ENCODE data around the gene LCLAT1.

LCLAT1 gene

GRCh38 chr2:30412684-30413570, 34.1 kb upstream of the LCLAT1 start:
- H3K9me3 ChIP-seq (ENCODE audit: control insufficient read depth, insufficient read depth, low read length), result no peaks in the 10 kb centered on the region
- H3K4me1 ChIP-seq (ENCODE audit: insufficient read depth, low read length), result peaks cover 20% of the 10 kb centered on the region
- no peaks in the 10 kb centered on the region for H3K36me3 ChIP-seq (ENCODE audit: insufficient read depth, low read length)
- no peak overlapping the region for H3K9ac ChIP-seq (ENCODE audit: low read depth, low read length)

DNA sequence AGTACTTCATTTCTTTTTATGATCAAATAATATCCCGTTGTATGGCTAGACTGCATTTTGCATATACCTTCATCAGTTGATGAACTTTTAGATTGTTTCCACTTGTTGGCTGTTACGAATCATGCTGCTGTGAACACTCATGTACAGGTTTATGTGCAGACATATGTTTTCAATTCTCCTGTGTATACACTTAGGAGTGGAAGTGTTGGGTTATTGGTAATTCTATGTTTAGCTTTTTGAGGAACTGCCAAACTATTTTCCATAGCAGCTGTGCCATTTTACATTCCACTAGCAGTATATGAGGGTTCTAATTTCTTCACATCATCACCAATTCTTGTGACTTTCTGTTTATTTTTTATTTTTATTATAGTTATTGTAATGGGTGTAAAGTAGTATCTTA, 32.1 kb upstream of the LCLAT1 start:
- Histone ChIP-seq H3K36me3 (ENCODE audit: insufficient read depth, low read length) (no peaks in the 10 kb centered on the region), H3K9ac (ENCODE audit: low read depth, low read length) (no peak overlapping the region), H3K9me3 (ENCODE audit: control insufficient read depth, insufficient read depth, low read length) (no peaks in the 10 kb centered on the region), H3K4me1 (ENCODE audit: insufficient read depth, low read length) (peaks cover 17% of the 10 kb centered on the region)

DNA sequence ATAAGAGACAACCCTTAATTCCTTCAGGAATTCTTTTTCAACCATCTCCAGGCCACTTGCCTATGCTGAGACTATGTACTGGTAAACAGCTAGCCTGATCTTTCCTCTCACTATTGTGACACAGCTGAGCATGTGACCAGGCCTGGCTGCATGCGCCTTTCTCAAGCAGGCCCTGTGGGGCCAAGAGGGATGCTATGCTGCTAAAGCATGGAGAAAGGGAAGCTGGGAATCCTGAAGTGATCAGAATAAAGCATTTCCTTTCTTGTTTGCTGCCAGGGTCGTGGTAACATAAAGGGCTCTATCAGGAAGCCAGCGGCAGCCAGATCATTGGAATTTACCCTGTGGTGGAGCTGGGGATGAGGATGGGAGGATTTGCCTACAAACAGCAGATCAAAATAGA, 29.8 kb upstream of the LCLAT1 start:
- H3K4me1 ChIP-seq (ENCODE audit: insufficient read depth, low read length), result peaks cover 18% of the 10 kb centered on the region
- no peak overlapping the region for H3K9ac ChIP-seq (ENCODE audit: low read depth, low read length)
- no peaks in the 10 kb centered on the region for H3K36me3 ChIP-seq (ENCODE audit: insufficient read depth, low read length)
- no peaks in the 10 kb centered on the region for H3K9me3 ChIP-seq (ENCODE audit: control insufficient read depth, insufficient read depth, low read length)

- H3K9me3 ChIP-seq (ENCODE audit: control insufficient read depth, insufficient read depth, low read length), result no peaks in the 10 kb centered on the region
- H3K4me1 ChIP-seq (ENCODE audit: insufficient read depth, low read length), result peaks cover 22% of the 10 kb centered on the region
- H3K36me3 ChIP-seq (ENCODE audit: insufficient read depth, low read length), result no peaks in the 10 kb centered on the region
- no peak overlapping the region for H3K9ac ChIP-seq (ENCODE audit: low read depth, low read length)
Measured at GRCh38 chr2:30421026-30421603, 25.9 kb upstream of the LCLAT1 start.

- Histone ChIP-seq H3K9me3 (ENCODE audit: control insufficient read depth, insufficient read depth, low read length) (no peaks in the 10 kb centered on the region), H3K36me3 (ENCODE audit: insufficient read depth, low read length) (no peaks in the 10 kb centered on the region), H3K9ac (ENCODE audit: low read depth, low read length) (no peak overlapping the region)
Measured at GRCh38 chr2:30421604-30422443, 25.2 kb upstream of the LCLAT1 start.

GRCh38 chr2:30422444-30423040, 24.5 kb upstream of the LCLAT1 start:
- Histone ChIP-seq H3K36me3 (ENCODE audit: insufficient read depth, low read length) (no peaks in the 10 kb centered on the region), H3K4me1 (ENCODE audit: insufficient read depth, low read length) (peaks cover 17% of the 10 kb centered on the region), H3K9ac (ENCODE audit: low read depth, low read length) (no peak overlapping the region), H3K9me3 (ENCODE audit: control insufficient read depth, insufficient read depth, low read length) (no peaks in the 10 kb centered on the region)

More at GRCh38 chr2:30421604-30422443, 25.2 kb upstream of the LCLAT1 start:
- peaks cover 22% of the 10 kb centered on the region for H3K4me1 ChIP-seq (ENCODE audit: insufficient read depth, low read length)

DNA sequence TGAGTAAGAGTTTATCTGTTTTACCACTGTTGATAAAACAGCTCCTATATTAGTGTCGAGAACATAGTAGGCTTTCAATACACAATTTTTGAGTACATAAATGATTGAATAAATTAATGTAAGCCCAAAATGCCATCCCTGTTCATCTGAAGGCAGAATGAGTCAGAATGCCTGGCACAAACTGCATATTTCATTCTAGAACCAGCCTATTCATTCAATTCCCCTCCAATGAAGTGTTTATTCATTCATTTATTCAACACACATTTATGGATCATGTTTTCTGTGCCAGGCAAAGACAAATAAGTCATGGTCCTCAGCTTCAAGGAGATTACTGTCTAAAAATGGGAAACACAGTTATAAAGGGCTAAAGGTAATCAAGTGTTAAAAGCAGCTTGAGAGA, 22.8 kb upstream of the LCLAT1 start:
- Histone ChIP-seq H3K9ac (ENCODE audit: low read depth, low read length) (no peak overlapping the region), H3K4me1 (ENCODE audit: insufficient read depth, low read length) (peaks cover 17% of the 10 kb centered on the region), H3K9me3 (ENCODE audit: control insufficient read depth, insufficient read depth, low read length) (no peaks in the 10 kb centered on the region), H3K36me3 (ENCODE audit: insufficient read depth, low read length) (no peaks in the 10 kb centered on the region)

- H3K4me1 ChIP-seq (ENCODE audit: insufficient read depth, low read length), result peaks cover 17% of the 10 kb centered on the region
- no peaks in the 10 kb centered on the region for H3K36me3 ChIP-seq (ENCODE audit: insufficient read depth, low read length)
Measured at GRCh38 chr2:30425326-30425725, 21.7 kb upstream of the LCLAT1 start.

GRCh38 chr2:30427606-30428347, 19.3 kb upstream of the LCLAT1 start:
- H3K9me3 ChIP-seq (ENCODE audit: control insufficient read depth, insufficient read depth, low read length), result no peaks in the 10 kb centered on the region
- H3K4me1 ChIP-seq (ENCODE audit: insufficient read depth, low read length), result no peaks in the 10 kb centered on the region
- H3K36me3 ChIP-seq (ENCODE audit: insufficient read depth, low read length), result no peaks in the 10 kb centered on the region
- no peak overlapping the region for H3K9ac ChIP-seq (ENCODE audit: low read depth, low read length)

More at GRCh38 chr2:30425326-30425725, 21.7 kb upstream of the LCLAT1 start:
- no peak overlapping the region for H3K9ac ChIP-seq (ENCODE audit: low read depth, low read length)
- no peaks in the 10 kb centered on the region for H3K9me3 ChIP-seq (ENCODE audit: control insufficient read depth, insufficient read depth, low read length)

DNA sequence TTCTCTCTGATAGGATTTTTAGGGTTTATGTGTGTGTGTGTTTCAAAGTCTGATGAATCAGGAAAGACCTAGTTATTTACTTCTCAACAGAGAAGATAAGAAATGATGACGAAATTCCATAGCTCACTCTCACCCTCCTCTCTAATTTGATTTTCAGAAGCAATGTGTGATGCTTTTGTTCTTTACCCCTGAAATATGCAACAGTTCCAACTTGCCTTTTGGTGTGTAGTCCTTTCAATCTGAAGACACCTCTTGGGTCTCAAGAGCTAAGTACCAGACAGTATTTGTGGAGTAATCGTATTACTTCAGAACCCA, 18.7 kb upstream of the LCLAT1 start:
- Histone ChIP-seq H3K36me3 (ENCODE audit: insufficient read depth, low read length) (no peaks in the 10 kb centered on the region), H3K9me3 (ENCODE audit: control insufficient read depth, insufficient read depth, low read length) (no peaks in the 10 kb centered on the region), H3K9ac (ENCODE audit: low read depth, low read length) (no peak overlapping the region), H3K4me1 (ENCODE audit: insufficient read depth, low read length) (no peaks in the 10 kb centered on the region)

DNA sequence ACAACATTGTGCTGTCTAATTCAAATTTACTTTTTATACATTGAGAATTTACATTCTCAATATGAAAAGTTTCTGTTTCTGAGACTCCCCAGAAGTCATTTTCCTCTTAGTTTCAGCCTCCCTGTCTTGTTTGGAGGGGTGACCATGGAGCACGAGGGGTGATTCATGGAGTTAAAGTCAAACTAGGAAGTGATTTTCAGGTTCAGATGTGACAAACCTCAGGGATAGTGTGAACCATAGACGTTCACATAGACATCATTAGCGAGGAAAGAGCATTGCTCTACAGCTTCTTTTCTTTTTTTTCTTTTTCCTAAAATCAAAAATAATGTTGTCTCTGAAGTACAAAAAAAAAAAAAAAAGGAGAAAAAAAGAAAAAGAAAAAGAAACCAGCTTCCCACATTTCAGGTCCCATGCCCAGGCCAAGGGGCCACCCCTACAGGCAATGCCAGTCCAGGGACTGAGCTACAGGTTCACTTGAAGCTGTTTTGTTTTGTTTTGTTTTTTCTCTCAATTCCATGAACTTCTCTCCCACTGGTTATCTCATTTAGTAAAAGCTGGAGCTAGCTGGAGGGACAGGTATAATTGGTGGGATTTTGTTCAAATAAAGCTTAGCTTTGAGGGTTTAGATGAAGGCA, 18.1 kb upstream of the LCLAT1 start:
- no peak overlapping the region for H3K9ac ChIP-seq (ENCODE audit: low read depth, low read length)

DNA sequence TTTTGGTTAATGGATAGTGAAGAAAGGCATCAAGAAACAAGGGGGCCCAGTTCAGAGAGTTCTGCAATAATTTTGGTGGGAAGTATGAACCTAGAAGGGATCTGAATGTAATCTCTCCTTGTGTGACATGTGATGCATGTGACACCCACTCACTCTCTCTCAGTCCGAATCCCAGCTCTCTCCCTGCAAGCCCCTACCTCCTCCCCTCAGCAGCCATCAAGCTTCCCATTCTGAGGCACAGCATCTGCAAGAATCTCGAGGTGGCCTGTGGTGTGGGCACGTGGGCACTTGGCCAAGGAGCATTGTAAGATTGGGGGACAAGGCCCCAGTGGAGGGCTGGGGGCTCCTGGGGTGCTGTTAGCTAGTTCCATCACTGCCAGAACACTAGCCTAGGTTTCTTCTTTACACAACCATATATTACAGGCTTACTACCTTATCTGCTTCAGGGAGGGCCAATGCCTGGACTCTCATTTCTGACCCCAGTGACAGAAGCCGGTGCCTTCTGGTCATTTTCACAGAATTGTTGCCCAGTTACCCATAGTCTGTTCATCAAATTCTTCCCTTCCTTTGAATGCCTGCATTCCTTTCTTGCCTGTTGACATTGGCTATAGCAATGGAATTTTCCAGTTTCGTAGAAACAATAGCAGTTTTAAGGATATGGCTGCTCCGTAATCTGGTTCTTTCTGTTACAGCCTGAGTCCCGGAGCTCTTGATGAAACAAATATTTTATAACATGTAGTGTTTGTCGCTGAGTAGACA, 13.3 kb upstream of the LCLAT1 start:
- no peaks in the 10 kb centered on the region for H3K9me3 ChIP-seq (ENCODE audit: control insufficient read depth, insufficient read depth, low read length)
- H3K9ac ChIP-seq (ENCODE audit: low read depth, low read length), result no peak overlapping the region
- no peaks in the 10 kb centered on the region for H3K36me3 ChIP-seq (ENCODE audit: insufficient read depth, low read length)

More for the DNA sequence above, 18.1 kb upstream of the LCLAT1 start:
- H3K4me1 ChIP-seq (ENCODE audit: insufficient read depth, low read length), result no peaks in the 10 kb centered on the region
- no peaks in the 10 kb centered on the region for H3K36me3 ChIP-seq (ENCODE audit: insufficient read depth, low read length)
- H3K9me3 ChIP-seq (ENCODE audit: control insufficient read depth, insufficient read depth, low read length), result no peaks in the 10 kb centered on the region

DNA sequence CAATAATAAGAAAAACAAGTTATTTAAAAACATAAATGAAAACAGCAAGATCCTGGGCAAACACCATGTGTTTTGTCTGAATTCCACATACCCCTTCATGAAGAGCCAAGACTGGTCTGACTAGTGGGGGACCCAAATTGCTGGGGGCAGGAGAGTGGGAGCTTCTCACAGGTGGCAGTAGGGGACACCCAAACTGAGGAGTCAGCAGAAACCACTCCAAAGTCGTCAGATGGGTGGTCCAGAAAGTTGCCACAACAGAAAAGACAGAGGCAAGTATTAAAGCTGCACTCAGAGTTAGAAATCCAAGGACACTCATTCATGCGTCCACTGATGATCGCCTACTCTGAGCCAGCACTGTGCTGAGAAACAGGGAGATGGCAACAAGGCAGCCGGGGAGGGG, 12.3 kb upstream of the LCLAT1 start:
- no peak overlapping the region for H3K9ac ChIP-seq (ENCODE audit: low read depth, low read length)

More for the DNA sequence above, 13.3 kb upstream of the LCLAT1 start:
- H3K4me1 ChIP-seq (ENCODE audit: insufficient read depth, low read length), result no peaks in the 10 kb centered on the region

More for the DNA sequence above, 12.3 kb upstream of the LCLAT1 start:
- H3K9me3 ChIP-seq (ENCODE audit: control insufficient read depth, insufficient read depth, low read length), result no peaks in the 10 kb centered on the region
- H3K4me1 ChIP-seq (ENCODE audit: insufficient read depth, low read length), result no peaks in the 10 kb centered on the region
- no peaks in the 10 kb centered on the region for H3K36me3 ChIP-seq (ENCODE audit: insufficient read depth, low read length)

All from ES-I3 (cell line).